ENCODE results near the gene PMM2.

DNA sequence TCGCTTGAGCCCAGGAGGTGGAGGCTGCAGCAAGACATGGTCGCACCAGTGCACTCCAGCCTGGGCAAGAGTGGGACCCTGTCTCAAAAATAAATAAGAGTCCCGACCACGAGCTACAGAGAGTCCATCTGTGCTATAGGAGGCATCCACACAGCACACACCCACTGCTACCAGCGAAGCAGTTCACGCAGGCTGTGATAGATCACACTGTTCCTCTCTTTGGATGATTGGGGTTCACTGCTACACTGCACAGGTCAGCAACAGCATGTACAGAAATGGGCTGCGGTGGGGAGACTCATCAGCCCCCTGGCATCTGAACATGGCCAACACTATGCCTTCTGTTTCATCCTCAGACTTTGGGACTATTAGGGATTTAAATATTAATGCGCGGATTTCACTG, 33.8 kb downstream of the PMM2 start:
- TF ChIP-seq HDGF (IDR thresholded peaks at IDR 0.05; ENCODE audit: borderline replicate concordance) (no peak), SUZ12 (IDR thresholded peaks at IDR 0.05) (no peak), SP1 (IDR thresholded peaks at IDR 0.05) (no peak), FOXK2 (IDR thresholded peaks at IDR 0.05) (no peak), FOXA1 (IDR thresholded peaks at IDR 0.05) (no peak), ZNF384 (IDR thresholded peaks at IDR 0.05) (no peak), FOXM1 (IDR thresholded peaks at IDR 0.05; ENCODE audit: borderline replicate concordance) (no peak), ELF4 (IDR thresholded peaks at IDR 0.05) (no peak), NFRKB (IDR thresholded peaks at IDR 0.05) (no peak), BHLHE40 (IDR thresholded peaks at IDR 0.05; ENCODE audit: borderline replicate concordance) (no peak)
